GM19455 (cell line): ENCODE data around the gene MVP.
"Not testable (repeated sequence)": the region's sequence is repeated elsewhere in the genome, so short reads cannot be mapped to it uniquely, and the experiment has no call there.

Source experiments
- ATAC-seq: cut with Tn5 transposase; IDR thresholded peaks from one replicate; pipeline ENCODE4 v1.9.1; 2021; ENCODE audit not compliant: unreplicated experiment

Gene MVP

DNA sequence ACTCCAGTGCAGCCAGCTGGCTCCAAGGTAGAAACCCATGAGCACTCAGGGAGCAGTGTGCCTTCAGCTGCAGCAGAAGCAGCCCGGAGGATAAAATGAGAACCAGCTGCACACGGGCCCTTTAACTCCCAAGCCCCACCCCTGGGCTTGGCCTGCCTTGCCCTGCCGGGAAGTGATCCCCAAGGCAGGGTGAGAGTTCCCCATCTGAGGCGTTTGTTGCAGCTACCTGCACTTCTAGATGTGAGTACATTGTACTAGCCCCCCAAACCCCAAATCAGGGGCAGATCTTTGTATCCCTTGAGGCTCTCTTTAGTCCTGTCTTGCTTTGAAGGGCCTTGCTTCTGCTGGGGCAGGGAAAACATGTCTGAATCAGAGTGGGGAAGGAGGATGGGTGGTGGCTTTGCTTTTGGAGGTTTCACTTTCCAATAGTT is at the start of gene MVP:
Gene MVP (plus strand): TSS at position 192 of the 431 bp plus-strand sequence. CDS start 10,088 bp downstream, outside the sequence.
- ATAC-seq = no peak

DNA sequence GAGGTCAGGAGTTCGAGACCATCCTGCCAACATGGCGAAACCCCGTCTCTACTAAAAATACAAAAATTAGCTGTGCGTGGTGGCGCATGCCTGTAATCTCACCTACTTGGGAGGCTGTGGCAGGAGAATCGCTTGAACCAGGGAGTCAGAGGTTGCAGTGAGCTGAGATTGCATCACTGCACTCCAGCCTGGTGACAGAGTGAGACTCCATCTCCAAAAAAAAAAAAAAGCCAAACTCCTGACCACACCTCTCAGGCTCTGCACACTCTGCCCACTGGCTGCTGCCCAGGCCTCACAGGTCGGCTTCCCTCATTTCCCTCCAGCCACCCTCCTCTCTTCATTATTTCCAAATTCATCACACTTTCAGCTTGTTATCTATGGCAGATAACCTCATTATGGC is 47.9 kb upstream of the MVP start:
- ATAC-seq = not testable (repeated sequence)

DNA sequence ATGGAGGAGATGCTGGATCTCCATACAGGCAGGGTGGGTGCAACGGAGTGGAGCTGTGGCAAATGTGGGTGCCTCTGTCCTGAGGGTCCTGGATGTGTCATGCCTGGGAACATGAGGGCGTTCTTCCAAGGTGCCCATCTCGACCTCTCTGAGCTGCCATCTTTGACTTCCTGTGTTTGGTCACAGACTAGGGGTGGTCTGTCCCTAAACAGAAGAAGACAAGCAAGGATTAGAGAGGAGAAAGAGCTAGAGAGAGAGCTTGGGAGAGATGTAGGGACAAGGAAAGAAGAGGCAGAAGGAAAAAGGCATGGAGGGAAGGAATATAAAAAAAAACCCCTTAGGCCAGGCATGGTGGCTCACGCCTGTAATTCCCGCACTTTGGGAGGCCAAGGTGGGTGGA is 45.5 kb upstream of the MVP start:
- no peak for ATAC-seq

DNA sequence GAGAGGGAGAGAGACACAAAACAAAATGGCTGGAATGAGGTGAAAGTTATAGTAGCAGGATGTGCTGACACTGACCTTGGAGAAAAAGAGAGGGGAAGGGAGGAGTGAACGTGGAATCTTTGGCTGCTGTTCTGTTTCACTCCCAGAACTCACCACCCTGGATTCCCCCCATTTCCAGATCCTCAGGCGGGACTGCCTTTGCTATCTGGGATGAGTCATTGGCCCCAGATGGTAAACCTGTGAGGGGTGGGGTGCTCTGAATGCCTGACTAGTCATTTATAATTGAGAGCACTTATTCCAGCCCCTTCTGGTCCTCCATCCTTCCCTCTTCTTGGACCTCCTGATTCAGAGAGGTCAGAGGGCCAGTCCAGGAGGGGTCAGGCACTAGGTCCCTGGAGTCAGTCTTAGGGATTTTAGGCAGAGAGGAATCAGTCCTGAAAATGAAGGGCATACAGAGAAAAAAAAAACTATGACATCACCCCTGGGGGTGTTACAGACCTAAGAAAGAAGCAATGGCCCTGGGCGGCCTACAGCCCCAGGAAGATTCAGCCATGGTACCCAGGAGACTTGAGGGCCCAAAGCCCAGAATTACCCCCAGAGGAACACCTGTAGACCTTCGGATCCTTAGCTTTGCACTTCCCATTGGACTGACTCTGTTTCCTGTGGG is 44.4 kb upstream of the MVP start:
- no peak for ATAC-seq

DNA sequence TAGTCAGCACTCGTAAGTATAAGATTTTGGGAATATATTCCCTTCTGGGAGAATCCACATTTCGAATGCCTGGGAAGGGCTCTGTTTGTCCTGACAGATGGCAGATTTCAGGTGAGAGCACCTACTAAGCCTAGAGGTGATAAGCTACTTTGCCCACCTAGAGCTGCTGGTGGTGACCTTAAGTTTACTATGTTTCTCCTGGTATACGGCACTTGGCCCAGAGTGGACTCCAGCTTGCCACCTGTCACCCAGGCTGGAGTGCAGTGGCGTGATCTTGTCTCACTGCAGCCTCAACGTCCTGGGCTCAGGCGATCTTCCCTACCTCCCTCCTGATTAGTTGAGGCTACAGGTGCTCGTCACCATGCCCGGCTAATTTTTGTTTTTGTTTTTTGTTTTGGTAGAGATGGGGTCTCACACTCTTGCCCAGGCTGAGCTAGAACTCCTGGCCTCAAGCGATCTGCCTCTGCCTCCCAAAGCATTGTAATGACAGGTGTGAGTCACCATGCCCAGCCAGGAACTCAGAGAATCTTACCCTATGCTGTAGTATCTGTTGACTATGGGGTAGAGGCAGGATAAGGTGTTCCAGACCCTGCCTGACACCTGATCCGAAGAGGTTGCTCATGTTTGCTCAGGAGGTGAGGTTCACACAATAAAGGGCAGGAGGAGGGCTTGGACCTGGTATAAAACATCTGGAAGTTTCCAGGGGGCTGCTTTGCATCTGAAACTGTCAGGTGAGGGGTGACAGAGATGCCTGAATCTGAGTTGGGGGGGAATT is 42.5 kb upstream of the MVP start, which contains the start of gene ZG16:
Gene ZG16 (plus strand): TSS at position 681 of the 775 bp plus-strand sequence. CDS start 1,011 bp downstream, outside the sequence.
- ATAC-seq = no peak

DNA sequence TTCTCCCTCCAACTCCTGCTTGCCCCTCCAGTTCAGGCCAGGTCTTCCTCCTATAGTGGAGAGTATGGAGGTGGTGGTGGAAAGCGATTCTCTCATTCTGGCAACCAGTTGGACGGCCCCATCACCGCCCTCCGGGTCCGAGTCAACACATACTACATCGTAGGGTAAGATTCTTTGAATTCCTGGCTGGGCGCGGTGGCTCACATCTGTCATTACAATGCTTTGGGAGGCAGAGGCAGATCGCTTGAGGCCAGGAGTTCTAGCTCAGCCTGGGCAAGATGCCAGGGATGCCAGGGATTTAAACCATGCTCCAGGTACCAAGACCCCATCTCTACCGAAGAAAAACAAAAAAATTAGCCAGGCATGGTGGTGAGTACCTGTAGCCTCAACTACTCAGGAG is 40.8 kb upstream of the MVP start:
- no peak for ATAC-seq

DNA sequence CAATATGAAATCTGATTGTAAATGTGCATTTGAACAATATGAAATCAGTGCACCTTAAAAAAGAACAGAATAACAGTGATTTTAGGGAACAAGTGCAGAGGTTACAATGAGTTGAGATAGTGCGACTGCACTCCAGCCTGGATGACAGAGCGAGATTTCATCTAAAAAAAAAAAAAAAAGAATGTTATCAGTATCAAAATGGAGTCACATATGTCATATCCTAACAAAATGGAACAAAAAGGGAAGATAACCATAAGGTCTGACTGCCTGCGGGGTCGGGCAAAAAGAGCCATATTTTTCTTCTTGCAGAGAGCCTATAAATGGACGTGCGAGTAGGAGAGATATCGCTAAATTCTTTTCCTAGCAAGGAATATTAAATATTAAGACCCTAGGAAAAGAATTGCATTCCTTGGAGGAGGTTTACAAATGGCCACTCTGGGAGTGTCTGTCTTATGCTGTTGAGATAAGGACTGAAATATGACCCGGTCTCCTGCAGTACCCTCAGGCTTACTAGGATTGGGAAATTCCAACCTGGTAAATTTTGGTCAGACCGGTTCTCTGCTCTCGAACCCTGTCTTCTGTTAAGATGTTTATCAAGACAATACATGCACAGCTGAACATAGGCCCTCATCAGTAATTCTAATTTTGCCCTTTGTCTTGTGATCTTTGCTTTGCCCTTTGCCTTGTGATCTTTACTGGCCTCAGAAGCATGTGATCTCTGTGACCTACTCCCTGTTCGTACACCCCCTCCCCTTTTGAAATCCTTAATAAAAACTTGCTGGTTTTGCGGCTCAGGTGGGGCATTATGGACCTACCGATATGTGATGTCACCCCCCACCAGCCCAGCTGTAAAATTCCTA is 36.9 kb upstream of the MVP start:
- not testable (repeated sequence) for ATAC-seq

DNA sequence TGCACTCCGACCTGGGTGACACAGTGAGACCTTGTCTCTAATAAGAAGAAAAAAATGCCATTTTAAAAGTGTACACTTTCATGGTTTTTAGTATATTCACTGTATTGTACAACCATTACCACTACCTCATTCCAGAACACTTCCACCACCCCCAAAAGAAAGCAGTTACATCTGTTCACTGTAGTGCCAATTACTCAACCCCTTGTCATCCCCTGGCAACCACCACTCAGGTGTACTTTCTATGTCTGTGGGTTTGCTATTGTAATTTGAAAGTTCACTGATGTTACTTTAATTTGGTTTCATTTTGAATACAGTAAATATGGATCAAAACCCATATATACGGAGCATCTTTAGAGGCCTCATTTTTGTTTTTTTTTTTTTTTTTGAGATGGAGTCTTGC is 36.1 kb upstream of the MVP start:
- ATAC-seq = no peak

DNA sequence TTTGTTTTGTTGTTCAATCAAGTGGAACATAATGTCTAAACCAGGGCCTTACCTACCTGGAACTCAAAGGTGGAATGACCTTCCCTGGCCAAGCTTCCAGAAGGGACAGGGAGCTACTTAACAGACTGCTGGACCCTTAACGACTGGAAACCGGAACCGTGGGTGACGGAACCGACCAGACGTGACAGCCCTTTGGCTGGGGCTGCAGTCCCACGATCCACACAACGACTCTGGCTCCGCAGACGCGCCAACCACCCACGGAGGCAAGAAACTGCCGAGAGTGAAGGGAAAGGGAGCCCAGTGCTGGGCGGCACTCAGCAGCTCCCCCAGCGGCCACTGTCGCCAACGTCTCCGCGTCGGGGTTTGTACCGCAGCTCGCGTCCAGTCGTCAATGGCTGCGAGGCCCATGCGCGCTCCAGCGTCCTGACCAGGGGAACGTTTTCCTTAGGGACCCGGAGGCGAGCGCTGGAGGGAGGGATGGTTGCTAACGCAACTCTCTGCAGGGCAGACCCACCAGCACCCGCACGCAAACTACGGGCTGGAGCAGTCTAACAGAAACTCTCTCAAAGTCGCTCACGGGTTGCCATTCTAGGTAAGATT is 35.3 kb upstream of the MVP start:
- ATAC-seq = no peak

DNA sequence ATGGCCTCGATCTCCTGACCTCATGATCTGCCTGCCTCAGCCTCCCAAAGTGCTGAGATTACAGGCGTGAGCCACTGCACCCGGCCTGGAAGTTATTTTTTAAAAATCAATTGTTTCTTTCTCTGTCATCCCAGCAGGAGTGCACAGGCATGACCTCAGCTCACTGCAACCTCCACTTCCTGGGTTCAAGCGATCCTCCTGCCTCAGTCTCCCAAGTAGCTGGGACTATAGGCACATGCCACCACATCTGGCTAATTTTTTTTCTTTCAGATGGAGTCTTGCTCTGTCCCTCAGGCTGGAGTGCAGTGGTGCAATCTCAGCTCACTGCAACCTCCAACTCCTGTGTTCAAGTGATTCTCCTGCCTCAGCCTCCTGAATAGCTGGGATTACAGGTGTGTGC is 33.1 kb upstream of the MVP start:
- ATAC-seq = not testable (repeated sequence)

DNA sequence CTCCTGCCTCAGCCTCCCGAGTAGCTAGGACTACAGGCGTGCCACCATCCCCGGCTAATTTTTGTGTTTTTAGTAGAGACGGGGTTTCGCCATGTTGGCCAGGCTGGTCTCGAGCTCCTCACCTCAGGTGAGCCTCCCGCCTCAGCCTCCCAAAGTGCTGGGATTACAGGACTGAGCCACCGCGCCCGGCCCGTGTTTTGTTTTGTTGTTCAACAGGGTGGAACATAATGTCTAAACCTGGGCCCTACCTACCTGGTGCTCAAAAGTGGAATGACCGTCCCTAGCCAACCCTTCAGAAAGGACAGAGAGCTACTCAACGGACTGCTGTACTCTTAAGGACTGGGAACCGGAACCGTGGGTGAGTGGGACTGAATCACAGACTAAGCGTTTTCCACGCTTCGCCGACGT is 30.5 kb upstream of the MVP start:
- no peak for ATAC-seq

DNA sequence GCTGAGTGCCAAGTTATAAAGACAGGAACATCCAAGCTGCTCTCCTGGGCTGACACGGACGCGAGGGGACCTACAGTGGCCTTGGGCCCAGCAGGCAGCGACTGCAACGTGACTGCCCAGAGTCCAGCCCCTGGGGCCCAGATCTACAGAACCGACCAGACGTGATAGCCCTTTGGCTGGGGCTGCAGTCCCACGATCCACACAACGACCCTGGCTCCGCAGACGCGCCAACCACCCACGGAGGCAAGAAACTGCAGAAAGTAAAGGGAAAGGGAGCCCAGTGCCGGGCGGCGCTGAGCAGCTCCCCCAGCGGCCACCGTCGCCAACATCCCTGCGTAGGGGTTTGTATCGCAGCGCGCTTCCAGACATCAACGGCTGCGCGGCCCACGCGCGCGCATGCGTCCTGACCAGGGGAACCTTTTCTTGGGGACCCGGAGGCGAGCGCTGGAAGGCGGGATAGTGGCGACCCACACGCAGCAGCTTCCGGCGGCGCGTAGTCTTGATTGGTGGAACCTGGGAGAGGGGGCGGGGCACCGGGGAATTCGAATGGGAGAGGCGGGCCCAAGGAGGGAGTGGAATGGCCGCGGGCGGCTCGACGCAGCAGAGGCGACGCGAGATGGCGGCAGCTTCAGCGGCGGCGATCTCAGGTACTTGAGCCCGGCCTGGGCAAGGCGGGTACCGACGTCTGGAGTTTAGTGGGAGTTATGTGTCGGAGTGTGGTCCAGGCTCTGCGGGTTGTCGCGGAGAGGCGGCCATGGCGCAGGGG is 29.9 kb upstream of the MVP start, which contains the start of gene KIF22:
Gene KIF22 (plus strand): TSS at position 569 of the 766 bp plus-strand sequence. CDS start 9 bp downstream, at position 578.
- ATAC-seq = peak; percentile 89

DNA sequence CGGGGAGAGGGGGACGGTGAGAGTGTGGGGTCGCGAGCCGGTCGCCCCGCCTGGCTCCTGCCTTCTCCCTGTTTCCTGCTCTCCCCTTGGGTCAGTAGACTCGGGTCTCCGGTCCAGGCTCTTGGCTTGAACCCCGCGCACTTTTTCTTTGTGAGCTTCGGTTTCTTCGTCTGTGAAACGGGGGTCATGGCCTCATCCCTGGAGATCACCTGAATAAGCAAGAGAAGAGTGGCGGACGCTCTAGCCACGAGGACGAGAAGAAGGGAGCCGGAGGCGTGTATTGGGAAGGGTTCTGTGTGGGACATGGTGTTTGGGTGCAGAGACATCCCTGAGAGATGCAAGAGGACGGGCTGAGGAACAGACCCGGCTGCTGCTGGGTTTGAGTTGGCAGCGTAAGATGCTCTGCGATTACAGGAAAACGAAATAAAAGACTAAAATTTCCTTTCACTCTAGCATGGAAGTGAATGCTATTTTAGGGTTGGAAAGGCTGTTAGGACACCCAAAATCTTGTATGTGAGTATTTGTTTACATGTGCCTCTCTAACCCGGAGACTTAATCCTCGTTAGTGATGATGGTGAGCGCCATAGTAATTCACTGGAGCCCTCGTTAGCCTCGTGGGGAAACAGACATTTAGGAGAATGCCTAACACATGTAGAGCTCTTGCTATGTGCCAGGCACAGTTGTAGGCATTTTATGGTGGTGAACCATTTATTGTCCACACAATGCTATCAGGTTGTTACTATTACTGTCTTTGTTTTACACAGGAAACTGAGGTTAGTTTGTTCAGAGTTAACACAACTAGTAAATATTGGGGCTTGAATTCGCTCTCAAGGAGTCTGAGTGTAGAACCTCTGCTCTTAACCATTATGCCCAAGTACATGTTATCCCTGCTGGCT is 29.1 kb upstream of the MVP start:
- ATAC-seq = no peak

DNA sequence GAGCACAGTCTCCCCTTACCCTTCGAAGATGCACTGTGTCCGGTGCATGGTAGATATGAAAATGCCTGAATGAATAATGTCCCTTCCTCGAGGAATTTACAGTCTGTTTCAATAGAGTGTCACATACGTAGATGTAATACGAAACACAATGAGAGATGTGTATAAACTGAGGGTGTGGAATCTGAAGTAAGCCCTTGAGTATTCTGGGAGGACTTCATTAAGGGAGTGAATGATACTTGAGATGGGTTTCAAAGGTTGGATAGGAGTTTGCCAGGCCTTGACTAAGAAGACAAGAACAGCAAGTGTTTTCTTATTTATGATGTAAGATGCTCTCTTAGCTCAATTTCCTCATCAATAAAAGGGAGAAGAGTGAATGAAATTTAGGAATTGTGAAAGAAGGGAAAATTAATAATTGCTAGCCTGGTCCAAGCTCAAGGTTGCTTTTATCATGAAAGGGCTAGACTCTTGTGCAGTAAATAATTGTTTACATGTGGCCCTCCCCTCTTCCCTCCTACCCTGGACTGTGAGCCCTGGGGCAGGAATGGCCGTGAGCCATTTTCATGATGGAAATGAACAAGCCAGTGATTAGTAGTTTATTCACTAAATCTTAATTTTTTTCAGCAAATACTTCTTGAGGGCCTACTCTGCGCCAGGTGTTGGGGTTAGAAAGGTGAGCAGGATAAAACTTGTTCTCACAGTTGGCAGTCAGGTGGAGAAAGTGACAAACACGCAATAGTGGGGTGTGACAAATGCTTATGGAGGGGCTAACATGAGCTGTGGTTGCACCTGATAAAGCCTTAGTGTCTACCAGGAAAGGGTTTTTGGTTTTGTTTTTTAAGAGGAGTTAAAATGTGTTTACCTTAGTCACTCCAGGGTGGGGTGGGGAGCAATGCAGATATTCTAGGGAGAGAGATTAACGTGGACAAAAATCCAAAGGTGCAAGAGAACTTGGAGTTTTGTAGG is 28.1 kb upstream of the MVP start:
- ATAC-seq = no peak

DNA sequence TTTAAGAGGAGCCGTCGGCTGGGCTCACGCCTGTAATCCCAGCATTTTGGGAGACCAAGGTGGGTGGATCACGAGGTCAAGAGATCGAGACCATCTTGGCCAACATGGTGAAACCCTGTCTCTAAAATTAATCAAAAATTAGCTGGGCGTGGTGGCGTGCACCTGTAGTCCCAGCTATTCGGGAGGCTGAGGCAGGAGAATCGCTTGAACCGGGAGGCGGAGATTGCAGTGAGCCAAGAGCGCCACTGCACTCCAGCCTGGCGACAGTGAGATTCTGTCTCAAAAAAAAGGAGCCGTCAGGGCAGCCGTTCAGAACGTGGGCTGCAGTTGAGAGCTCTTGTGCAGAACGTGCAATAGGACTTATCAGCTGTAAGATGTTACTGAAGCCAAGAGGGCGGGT is 27.1 kb upstream of the MVP start:
- ATAC-seq = not testable (repeated sequence)

DNA sequence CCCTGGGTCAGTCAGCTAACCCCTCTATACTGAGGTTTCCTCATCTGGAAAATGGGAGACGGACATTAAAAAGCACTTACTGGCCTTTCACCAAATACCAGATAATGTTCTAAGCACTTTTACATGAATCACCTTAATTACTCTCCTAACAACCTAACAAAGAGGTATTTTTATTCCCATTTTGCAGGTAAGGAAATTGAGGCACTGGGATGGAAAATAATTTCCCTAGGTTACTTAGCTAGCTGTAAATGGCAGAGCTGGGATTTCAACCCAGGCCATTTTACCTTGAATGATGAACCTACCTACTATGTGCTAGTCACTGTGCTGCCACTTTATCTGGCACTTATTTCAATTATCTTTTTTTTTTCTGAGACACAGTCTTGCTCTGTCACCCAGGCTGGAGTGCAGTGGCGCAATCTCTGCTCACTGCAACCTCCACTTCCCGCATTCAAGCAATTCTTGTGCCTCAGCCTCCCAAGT is 26.0 kb upstream of the MVP start:
- ATAC-seq = no peak

DNA sequence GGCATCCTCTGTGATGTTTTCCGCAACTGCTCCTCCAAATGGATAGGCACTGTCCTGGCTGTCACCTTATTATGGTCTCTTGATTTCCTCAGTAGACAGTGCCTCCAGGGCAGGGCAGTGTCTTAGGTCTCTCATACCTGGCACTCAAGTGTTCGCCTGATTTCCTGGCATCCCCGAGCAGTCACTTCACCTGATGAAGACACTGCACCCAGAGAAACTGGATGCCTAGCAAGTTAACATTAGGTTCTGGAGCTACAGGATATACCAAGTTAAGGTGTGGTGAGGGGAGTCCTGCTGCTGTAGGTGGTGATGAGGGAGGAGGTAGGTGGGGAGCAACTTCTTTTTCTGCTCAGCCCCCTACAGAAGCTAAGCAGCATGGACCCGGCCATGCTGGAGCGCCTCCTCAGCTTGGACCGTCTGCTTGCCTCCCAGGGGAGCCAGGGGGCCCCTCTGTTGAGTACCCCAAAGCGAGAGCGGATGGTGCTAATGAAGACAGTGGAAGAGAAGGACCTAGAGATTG is 17.8 kb upstream of the MVP start:
- ATAC-seq = no peak

DNA sequence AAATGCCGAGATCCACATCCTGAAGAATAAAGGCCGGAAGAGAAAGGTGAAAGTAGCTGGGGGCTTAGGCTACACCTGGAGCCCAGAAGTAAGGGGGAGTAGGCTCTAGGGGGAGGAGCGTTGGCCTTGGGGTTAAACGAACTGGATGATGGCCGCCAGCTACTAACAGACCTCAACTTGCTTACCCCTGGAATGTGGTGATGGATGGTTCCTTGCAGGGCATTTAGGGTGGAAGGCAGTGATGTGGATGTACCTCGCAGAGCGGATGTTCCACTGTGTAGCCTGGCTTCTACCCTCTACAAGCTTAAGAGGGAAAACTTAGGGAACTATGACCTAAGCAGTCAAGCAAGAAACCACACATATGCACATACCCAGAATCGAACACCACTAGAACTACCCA is 16.2 kb upstream of the MVP start:
- no peak for ATAC-seq
